Stimulated activated CD8-positive, alpha-beta memory T cell treated with anti-CD3 and anti-CD28 coated beads, Interleukin-7, amount 100 ng/mL, for 1 hour (primary cell): Measurements from ENCODE around the gene CNTN4.

Source experiments
- DNase-seq, 2 donors: peaks; one replicate each; pipeline ENCODE4 v3.0.0-alpha.2; 2020; ENCODE audit warnings: low read depth in 2 of 2

Gene CNTN4

GRCh38 chr3:2392981-2393380 is 294.3 kb downstream of the CNTN4 start:
- DNase-seq: no peak

- DNase-seq: no peak
These were observed 316.4 kb downstream of the CNTN4 start for GRCh38 chr3:2415083-2415482.

GRCh38 chr3:2420919-2421318 is 322.3 kb downstream of the CNTN4 start:
- no peak for DNase-seq

GRCh38 chr3:2423143-2423542 is 324.5 kb downstream of the CNTN4 start:
- no peak for DNase-seq

GRCh38 chr3:2441558-2441957 is 342.9 kb downstream of the CNTN4 start:
- DNase-seq: no peak

GRCh38 chr3:2446146-2446545 is 347.5 kb downstream of the CNTN4 start:
- no peak for DNase-seq

- no peak for DNase-seq
These were observed 353.6 kb downstream of the CNTN4 start for GRCh38 chr3:2452249-2452648.

- DNase-seq: no peak
These were observed 356.2 kb downstream of the CNTN4 start for GRCh38 chr3:2454865-2455264.

GRCh38 chr3:2456788-2457187 is 358.1 kb downstream of the CNTN4 start:
- DNase-seq: no peak

- DNase-seq: no peak
These were observed 360.1 kb downstream of the CNTN4 start for GRCh38 chr3:2458816-2459215.

- no peak for DNase-seq
These were observed 367.2 kb downstream of the CNTN4 start for GRCh38 chr3:2465842-2466241.

GRCh38 chr3:2468816-2469215 is 370.1 kb downstream of the CNTN4 start:
- DNase-seq: no peak

GRCh38 chr3:2476996-2477395 is 378.3 kb downstream of the CNTN4 start:
- no peak for DNase-seq

GRCh38 chr3:2477620-2478019 is 379.0 kb downstream of the CNTN4 start:
- no peak for DNase-seq

GRCh38 chr3:2484162-2485026 is 385.7 kb downstream of the CNTN4 start:
- DNase-seq: no peak

GRCh38 chr3:2485027-2485375 is 386.3 kb downstream of the CNTN4 start:
- DNase-seq: no peak

GRCh38 chr3:2495746-2496145 is 397.1 kb downstream of the CNTN4 start:
- no peak for DNase-seq

- DNase-seq: no peak
These were observed 406.2 kb downstream of the CNTN4 start for GRCh38 chr3:2504912-2505311.

- DNase-seq: no peak
These were observed 408.1 kb downstream of the CNTN4 start for GRCh38 chr3:2506776-2507175.

- DNase-seq: no peak
These were observed 412.0 kb downstream of the CNTN4 start for GRCh38 chr3:2510591-2511145.

- no peak for DNase-seq
These were observed 412.7 kb downstream of the CNTN4 start for GRCh38 chr3:2511356-2511755.

- DNase-seq: no peak
These were observed 414.2 kb downstream of the CNTN4 start for GRCh38 chr3:2512881-2513280.

- no peak for DNase-seq
These were observed 415.3 kb downstream of the CNTN4 start for GRCh38 chr3:2513986-2514385.
